Measurements from ENCODE around the gene NHLRC1.

Gene NHLRC1

GRCh38 chr6:18122128-18123093, at the start of gene NHLRC1:
Gene NHLRC1 (minus strand): TSS chr6:18122677. CDS start chr6:18122606, 71 bp downstream.
- Histone ChIP-seq H3K36me3 (ENCODE audit: insufficient read depth, low read depth, low read length) (no peaks in the 10 kb centered on the region), H3K4me1 (ENCODE audit: insufficient read depth, low read length) (no peaks in the 10 kb centered on the region), H3K9ac (ENCODE audit: low read depth, low read length) (no peak within 1 kb of the TSS), H3K9me3 (ENCODE audit: insufficient read depth, low read depth, low read length) (no peaks in the 10 kb centered on the region), H3K4me3 (ENCODE audit: low read length) (peak within 1 kb of the TSS; percentile 29; the same call in 1 of the 2 replicates), H3K27ac (ENCODE audit: low read length) (no peak within 1 kb of the TSS), H3K27me3 (ENCODE audit: insufficient read depth, low read length) (peaks cover 16% of the 10 kb centered on the region)

- Histone ChIP-seq H3K9ac (ENCODE audit: low read depth, low read length) (no peak overlapping the region), H3K27ac (ENCODE audit: low read length) (no peak overlapping the region), H3K36me3 (ENCODE audit: insufficient read depth, low read depth, low read length) (peaks cover 26% of the 10 kb centered on the region)
Measured at GRCh38 chr6:18171871-18172270, 49.4 kb upstream of the NHLRC1 start.

GRCh38 chr6:18168264-18168663, 45.8 kb upstream of the NHLRC1 start:
- Histone ChIP-seq H3K4me1 (ENCODE audit: insufficient read depth, low read length) (no peaks in the 10 kb centered on the region), H3K9me3 (ENCODE audit: insufficient read depth, low read depth, low read length) (peaks cover 10% of the 10 kb centered on the region; the same call in 1 of the 2 replicates), H3K36me3 (ENCODE audit: insufficient read depth, low read depth, low read length) (peaks cover 39% of the 10 kb centered on the region), H3K27me3 (ENCODE audit: insufficient read depth, low read length) (no peaks in the 10 kb centered on the region), H3K27ac (ENCODE audit: low read length) (no peak overlapping the region), H3K4me3 (ENCODE audit: low read length) (no peak overlapping the region), H3K9ac (ENCODE audit: low read depth, low read length) (no peak overlapping the region)

More at GRCh38 chr6:18171871-18172270, 49.4 kb upstream of the NHLRC1 start:
- H3K27me3 ChIP-seq (ENCODE audit: insufficient read depth, low read length): no peaks in the 10 kb centered on the region
- peaks cover 10% of the 10 kb centered on the region; the same call in 1 of the 2 replicates for H3K9me3 ChIP-seq (ENCODE audit: insufficient read depth, low read depth, low read length)
- no peaks in the 10 kb centered on the region for H3K4me1 ChIP-seq (ENCODE audit: insufficient read depth, low read length)
- no peak overlapping the region for H3K4me3 ChIP-seq (ENCODE audit: low read length)

- H3K27me3 ChIP-seq (ENCODE audit: insufficient read depth, low read length): no peaks in the 10 kb centered on the region
Measured at GRCh38 chr6:18166312-18167036, 44.0 kb upstream of the NHLRC1 start.

GRCh38 chr6:18165751-18166150, 43.3 kb upstream of the NHLRC1 start:
- Histone ChIP-seq H3K36me3 (ENCODE audit: insufficient read depth, low read depth, low read length) (peaks cover 61% of the 10 kb centered on the region), H3K4me3 (ENCODE audit: low read length) (no peak overlapping the region)

More at GRCh38 chr6:18166312-18167036, 44.0 kb upstream of the NHLRC1 start:
- H3K9ac ChIP-seq (ENCODE audit: low read depth, low read length): no peak overlapping the region
- no peak overlapping the region for H3K4me3 ChIP-seq (ENCODE audit: low read length)
- H3K27ac ChIP-seq (ENCODE audit: low read length): no peak overlapping the region
- no peaks in the 10 kb centered on the region for H3K4me1 ChIP-seq (ENCODE audit: insufficient read depth, low read length)
- H3K36me3 ChIP-seq (ENCODE audit: insufficient read depth, low read depth, low read length): peaks cover 54% of the 10 kb centered on the region
- H3K9me3 ChIP-seq (ENCODE audit: insufficient read depth, low read depth, low read length): peaks cover 10% of the 10 kb centered on the region; the same call in 1 of the 2 replicates

GRCh38 chr6:18162401-18162800, 39.9 kb upstream of the NHLRC1 start:
- Histone ChIP-seq H3K9ac (ENCODE audit: low read depth, low read length) (no peak overlapping the region), H3K4me3 (ENCODE audit: low read length) (no peak overlapping the region), H3K27ac (ENCODE audit: low read length) (no peak overlapping the region), H3K4me1 (ENCODE audit: insufficient read depth, low read length) (no peaks in the 10 kb centered on the region), H3K36me3 (ENCODE audit: insufficient read depth, low read depth, low read length) (peaks cover 50% of the 10 kb centered on the region), H3K27me3 (ENCODE audit: insufficient read depth, low read length) (no peaks in the 10 kb centered on the region), H3K9me3 (ENCODE audit: insufficient read depth, low read depth, low read length) (no peaks in the 10 kb centered on the region)

More at GRCh38 chr6:18165751-18166150, 43.3 kb upstream of the NHLRC1 start:
- Histone ChIP-seq H3K4me1 (ENCODE audit: insufficient read depth, low read length) (no peaks in the 10 kb centered on the region), H3K9me3 (ENCODE audit: insufficient read depth, low read depth, low read length) (peaks cover 10% of the 10 kb centered on the region; the same call in 1 of the 2 replicates), H3K27ac (ENCODE audit: low read length) (no peak overlapping the region), H3K27me3 (ENCODE audit: insufficient read depth, low read length) (no peaks in the 10 kb centered on the region), H3K9ac (ENCODE audit: low read depth, low read length) (no peak overlapping the region)

GRCh38 chr6:18161431-18161830, 39.0 kb upstream of the NHLRC1 start:
- peaks cover 41% of the 10 kb centered on the region for H3K36me3 ChIP-seq (ENCODE audit: insufficient read depth, low read depth, low read length)
- no peak overlapping the region for H3K27ac ChIP-seq (ENCODE audit: low read length)
- H3K4me3 ChIP-seq (ENCODE audit: low read length): no peak overlapping the region

GRCh38 chr6:18160911-18161310, 38.4 kb upstream of the NHLRC1 start:
- H3K9ac ChIP-seq (ENCODE audit: low read depth, low read length): no peak overlapping the region
- no peak overlapping the region for H3K27ac ChIP-seq (ENCODE audit: low read length)
- H3K4me1 ChIP-seq (ENCODE audit: insufficient read depth, low read length): no peaks in the 10 kb centered on the region

More at GRCh38 chr6:18161431-18161830, 39.0 kb upstream of the NHLRC1 start:
- Histone ChIP-seq H3K9ac (ENCODE audit: low read depth, low read length) (no peak overlapping the region), H3K4me1 (ENCODE audit: insufficient read depth, low read length) (no peaks in the 10 kb centered on the region), H3K27me3 (ENCODE audit: insufficient read depth, low read length) (no peaks in the 10 kb centered on the region), H3K9me3 (ENCODE audit: insufficient read depth, low read depth, low read length) (no peaks in the 10 kb centered on the region)

GRCh38 chr6:18155864-18156421, 33.5 kb upstream of the NHLRC1 start:
- peak overlapping the region; percentile 78; the same call in 1 of the 2 replicates for H3K9ac ChIP-seq (ENCODE audit: low read depth, low read length)
- no peak overlapping the region for H3K27ac ChIP-seq (ENCODE audit: low read length)
- H3K4me1 ChIP-seq (ENCODE audit: insufficient read depth, low read length): peaks cover 2% of the 10 kb centered on the region; the same call in 1 of the 2 replicates
- H3K27me3 ChIP-seq (ENCODE audit: insufficient read depth, low read length): no peaks in the 10 kb centered on the region
- peaks cover 9% of the 10 kb centered on the region for H3K36me3 ChIP-seq (ENCODE audit: insufficient read depth, low read depth, low read length)
- no peaks in the 10 kb centered on the region for H3K9me3 ChIP-seq (ENCODE audit: insufficient read depth, low read depth, low read length)
- H3K4me3 ChIP-seq (ENCODE audit: low read length): peak overlapping the region; percentile 89

More at GRCh38 chr6:18160911-18161310, 38.4 kb upstream of the NHLRC1 start:
- H3K27me3 ChIP-seq (ENCODE audit: insufficient read depth, low read length): no peaks in the 10 kb centered on the region
- H3K36me3 ChIP-seq (ENCODE audit: insufficient read depth, low read depth, low read length): peaks cover 38% of the 10 kb centered on the region
- no peak overlapping the region for H3K4me3 ChIP-seq (ENCODE audit: low read length)
- H3K9me3 ChIP-seq (ENCODE audit: insufficient read depth, low read depth, low read length): no peaks in the 10 kb centered on the region

- Histone ChIP-seq H3K9me3 (ENCODE audit: insufficient read depth, low read depth, low read length) (no peaks in the 10 kb centered on the region), H3K27ac (ENCODE audit: low read length) (peak within 1 kb of the TSS; percentile 22), H3K36me3 (ENCODE audit: insufficient read depth, low read depth, low read length) (peaks cover 8% of the 10 kb centered on the region), H3K27me3 (ENCODE audit: insufficient read depth, low read length) (no peaks in the 10 kb centered on the region), H3K4me1 (ENCODE audit: insufficient read depth, low read length) (peaks cover 2% of the 10 kb centered on the region; the same call in 1 of the 2 replicates), H3K9ac (ENCODE audit: low read depth, low read length) (peak within 1 kb of the TSS; percentile 90; the same call in 1 of the 2 replicates), H3K4me3 (ENCODE audit: low read length) (peak within 1 kb of the TSS; percentile 98)
Measured at GRCh38 chr6:18155150-18155863, 32.8 kb upstream of the NHLRC1 start, which contains the start of gene KDM1B. Gene KDM1B (plus strand): TSS chr6:18155422. CDS start chr6:18159896, 4,474 bp downstream.

All from iPS-20b (cell line).